KBM-7 (cell line): ENCODE data around the gene N4BP3.
A peak's percentile ranks its signal among the peaks of the same experiment; 100 is the strongest.

Experiments
- DNase-seq: peaks from one replicate; pipeline ENCODE4 v3.0.0-alpha.2; 2015
- in situ Hi-C: fragments of 300-500 bp; cut with MboI; formaldehyde crosslinking; loops from 2 replicates; pipeline ENCODE4 v1.14.3; 2020; ENCODE audit warnings: low sequenced_read_pairs, low pct_unique_long_range_greater_than_20kb, mixed read lengths

Gene N4BP3

DNA sequence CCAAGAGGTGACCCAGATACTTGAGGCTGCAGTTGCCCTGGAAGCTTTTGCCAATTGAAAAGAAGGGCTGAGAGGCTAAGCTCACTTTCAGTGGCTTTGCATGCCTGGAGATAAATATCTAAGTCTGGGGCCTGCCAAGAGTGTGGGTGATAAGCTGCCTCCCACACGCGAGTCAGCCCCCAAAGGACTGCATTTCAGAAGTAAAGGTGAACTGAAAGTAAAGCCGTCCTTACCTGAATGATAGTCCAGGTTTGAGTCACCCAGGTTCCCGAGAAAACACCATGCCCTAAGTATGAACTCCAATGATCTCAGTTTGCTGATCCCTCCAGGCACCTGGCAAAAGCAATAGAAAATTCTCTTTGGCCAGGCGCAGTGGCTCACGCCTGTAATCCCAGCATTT, 22.5 kb upstream of the N4BP3 start:
- DNase-seq, result no peak
- in situ Hi-C loops, result no loop called here

- no peak for DNase-seq
- in situ Hi-C loops, result no loop called here
Observed at GRCh38 chr5:178093134-178093533, 20.2 kb upstream of the N4BP3 start.

GRCh38 chr5:178094345-178094744, 19.0 kb upstream of the N4BP3 start:
- in situ Hi-C loops, result no loop called here
- DNase-seq, result no peak

GRCh38 chr5:178098685-178099084, 14.6 kb upstream of the N4BP3 start:
- in situ Hi-C loops, result no loop called here
- no peak for DNase-seq

- in situ Hi-C loops, result no loop called here
Observed at GRCh38 chr5:178103612-178104011, 9.7 kb upstream of the N4BP3 start.

GRCh38 chr5:178104492-178104891, 8.8 kb upstream of the N4BP3 start:
- in situ Hi-C loops, result no loop called here
- no peak for DNase-seq

More at GRCh38 chr5:178103612-178104011, 9.7 kb upstream of the N4BP3 start:
- no peak for DNase-seq

- in situ Hi-C loops, result no loop called here
- no peak for DNase-seq
Observed at GRCh38 chr5:178106086-178106485, 7.2 kb upstream of the N4BP3 start.

DNA sequence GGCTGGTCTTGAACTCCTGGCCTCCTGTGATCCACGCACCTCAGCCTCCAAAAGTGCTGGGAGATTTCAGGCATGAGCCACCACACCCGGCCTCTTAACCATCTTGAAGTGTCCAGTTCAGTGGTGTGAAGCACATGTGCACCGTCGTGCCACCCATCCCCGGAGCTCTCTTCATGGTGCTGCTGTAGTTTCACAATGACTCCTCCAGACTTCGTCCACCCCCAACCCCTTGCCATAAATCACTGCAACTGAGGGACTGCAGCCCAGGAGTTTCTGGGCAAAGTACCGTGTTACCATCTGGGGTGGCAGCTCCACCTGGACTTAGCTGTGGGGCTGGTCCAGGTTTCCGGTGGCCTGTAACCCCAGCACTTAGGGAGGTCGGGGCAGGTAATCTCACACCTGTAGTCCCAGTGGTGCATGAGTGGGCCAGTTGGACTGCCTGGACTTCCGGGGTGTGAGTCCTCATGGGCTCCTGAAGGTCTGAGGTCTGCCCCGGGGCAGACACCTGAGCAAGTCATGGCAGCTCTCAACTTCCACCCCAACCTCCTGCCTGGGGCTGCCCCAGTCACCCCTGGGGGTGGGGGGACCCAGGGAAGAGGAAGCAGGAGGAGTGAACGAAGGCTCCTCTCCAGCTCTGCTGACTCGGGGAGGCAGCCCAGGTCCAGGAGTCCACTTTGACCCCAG, 6.6 kb upstream of the N4BP3 start:
- no peak for DNase-seq
- in situ Hi-C loops, result no loop called here

DNA sequence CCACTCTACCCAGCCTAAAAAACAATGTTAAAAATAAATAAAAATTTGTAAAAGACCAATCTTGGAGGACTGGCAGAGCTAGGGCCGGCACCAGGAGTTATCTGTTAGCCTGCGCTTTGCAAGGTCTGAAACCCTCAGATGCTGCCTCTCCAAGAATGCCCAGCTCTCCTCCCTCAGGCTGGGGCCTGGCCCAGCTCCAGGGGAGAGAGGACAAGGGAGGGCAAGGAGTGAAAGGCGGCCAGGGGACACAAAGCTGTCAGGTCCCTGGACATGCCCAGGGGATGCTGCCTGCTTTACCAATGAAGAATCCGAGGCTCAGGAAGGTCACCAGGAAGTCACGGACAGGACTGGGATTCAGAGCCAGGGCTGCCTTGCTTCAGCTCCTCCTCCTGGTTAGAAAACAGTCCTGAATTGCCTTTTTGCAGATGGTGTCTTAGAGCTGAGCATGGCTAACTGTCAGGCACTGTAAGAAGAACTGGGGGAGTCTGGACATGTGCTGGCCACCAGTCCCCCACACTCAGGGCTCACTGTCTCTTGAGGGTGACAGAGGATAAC, 5.5 kb upstream of the N4BP3 start:
- in situ Hi-C loops, result no loop called here

DNA sequence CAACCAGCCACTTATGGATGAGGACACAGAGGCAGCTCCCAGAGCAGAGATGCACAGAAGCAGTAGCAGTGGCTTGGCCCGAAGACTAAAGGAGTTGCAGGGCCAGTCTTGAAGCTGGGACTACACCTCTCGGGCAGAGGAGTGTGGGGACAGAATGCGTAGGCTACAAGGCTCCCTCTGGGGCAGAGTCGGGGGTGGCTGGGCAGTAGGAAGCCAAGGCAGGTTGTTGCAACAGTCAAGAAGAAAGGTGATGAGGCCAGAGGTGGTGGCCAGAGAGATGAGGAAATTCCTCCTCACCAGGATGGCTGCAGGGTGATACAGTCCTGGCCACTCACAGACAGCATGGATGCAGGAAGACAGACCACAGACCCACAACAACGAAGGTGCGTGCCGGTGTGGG, 4.9 kb upstream of the N4BP3 start:
- in situ Hi-C loops, result no loop called here
- no peak for DNase-seq

More for the DNA sequence above, 5.5 kb upstream of the N4BP3 start:
- no peak for DNase-seq

DNA sequence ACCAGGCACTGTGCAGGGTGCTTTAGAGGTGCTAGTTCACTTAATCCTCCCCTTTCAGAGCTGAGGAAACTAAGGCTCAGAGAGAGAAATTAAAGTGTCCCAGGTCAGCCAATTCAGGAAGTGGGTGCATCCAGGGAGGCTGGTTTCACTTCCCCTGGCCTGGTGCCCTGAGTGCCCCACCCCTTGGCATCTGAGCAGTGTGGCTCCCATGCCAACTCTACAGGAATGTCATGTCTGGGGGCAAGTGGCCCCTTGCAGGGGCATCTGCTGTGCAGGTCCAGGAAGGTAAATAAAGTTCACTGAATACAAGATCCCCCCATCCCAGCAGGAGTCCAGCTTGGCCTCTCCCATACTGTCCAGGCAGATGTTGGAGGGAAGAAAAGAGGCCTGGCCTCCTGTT, 4.4 kb upstream of the N4BP3 start:
- no peak for DNase-seq
- in situ Hi-C loops, result no loop called here

DNA sequence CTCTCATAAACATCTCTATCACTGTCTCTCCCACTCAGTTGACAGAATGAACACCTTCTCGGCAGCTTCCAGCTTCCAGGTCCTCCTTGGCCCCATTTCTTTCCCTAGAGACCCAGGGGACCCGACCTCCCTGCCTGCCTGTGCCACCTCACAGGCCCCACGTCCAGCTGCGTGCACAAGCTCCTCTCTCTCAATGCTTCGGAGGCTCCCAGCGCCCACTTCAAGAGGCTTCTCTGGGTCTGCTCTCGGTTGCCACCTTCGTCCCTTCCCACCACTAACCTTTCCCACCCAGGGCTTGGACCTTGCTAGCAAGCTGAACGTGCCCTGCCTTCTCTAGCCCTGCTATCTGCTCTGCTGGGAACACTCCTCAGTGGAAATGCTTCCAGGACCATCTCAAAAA, 2.8 kb upstream of the N4BP3 start:
- in situ Hi-C loops, result no loop called here
- no peak for DNase-seq

GRCh38 chr5:178111925-178112324, 1.4 kb upstream of the N4BP3 start:
- in situ Hi-C loops, result no loop called here
- no peak for DNase-seq

DNA sequence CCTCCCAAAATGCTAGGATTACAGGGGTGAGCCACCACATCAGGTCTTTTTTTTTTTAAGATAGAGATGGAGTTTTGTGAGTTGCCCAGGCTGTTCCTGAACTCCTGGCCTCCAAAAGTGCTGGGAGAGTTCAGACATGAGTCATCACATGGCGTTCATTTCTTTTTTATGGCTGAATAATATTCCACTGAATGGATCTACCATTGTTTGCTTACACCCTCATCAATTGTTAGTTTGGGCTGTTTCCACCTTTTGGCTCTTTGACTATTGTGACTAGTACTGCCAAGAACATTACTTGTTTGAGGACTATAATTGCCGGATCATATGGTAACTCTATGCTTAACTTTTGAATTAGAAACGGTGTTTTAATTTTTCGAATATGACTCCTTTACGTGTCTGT, 787 bp upstream of the N4BP3 start:
- no peak for DNase-seq
- in situ Hi-C loops, result no loop called here

- no peak for DNase-seq
- in situ Hi-C loops, result no loop called here
Observed at GRCh38 chr5:178113841-178114324, 551 bp downstream of the N4BP3 start.

GRCh38 chr5:178114325-178115135, 1.2 kb downstream of the N4BP3 start:
- in situ Hi-C loops, result no loop called here
- DNase-seq, result no peak

- DNase-seq, result no peak
- in situ Hi-C loops, result no loop called here
Observed at GRCh38 chr5:178115136-178115813, 1.9 kb downstream of the N4BP3 start.

- DNase-seq, result no peak
- in situ Hi-C loops, result no loop called here
Observed at GRCh38 chr5:178115814-178116142, 2.4 kb downstream of the N4BP3 start.

GRCh38 chr5:178116143-178116885, 3.0 kb downstream of the N4BP3 start:
- in situ Hi-C loops, result no loop called here
- peak; percentile 63 for DNase-seq
